ENCODE data around the gene ZNF710. TPM values are rescaled to one million over a fixed set of nuclear protein-coding genes. Genes with fewer than 3 reads are reported as not detected.
A peak's percentile ranks its signal among the peaks of the same experiment; 100 is the strongest.

The ZNF710 gene
- total and polyA plus RNA-seq, 2 donors (not counting 3 experiments of a cell fraction or from before 2014, with no cell fraction given), result 8.9 to 32.4 TPM

- Histone ChIP-seq H3K9ac (replicated peaks; ENCODE audit: extremely low read depth, insufficient read depth, low read length) (peak overlapping the region; percentile 30), H4K20me1 (replicated peaks; ENCODE audit: control insufficient read depth, extremely low read depth, insufficient read depth, low read length) (no peaks in the 10 kb centered on the region), H3K9me3 (replicated peaks; ENCODE audit: control insufficient read depth, insufficient read depth, low read length) (no peaks in the 10 kb centered on the region), H3K79me2 (ENCODE audit: control insufficient read depth, insufficient read depth, low read length) (peaks cover 20% of the 10 kb centered on the region), H3K27me3 (ENCODE audit: control insufficient read depth in 2 of 2, insufficient read depth in 2 of 2, low read length in 2 of 2) (no peaks in the 10 kb centered on the region), H3K4me2 (ENCODE audit: insufficient read depth, low read length) (peak overlapping the region; percentile 97), H2AFZ (ENCODE audit: low read depth, low read length) (peak overlapping the region; percentile 34), H3K4me1 (ENCODE audit: control insufficient read depth, extremely low read depth, insufficient read depth, low read length) (peaks cover 47% of the 10 kb centered on the region), H3K36me3 (ENCODE audit: control insufficient read depth in 2 of 2, extremely low read depth in 1 of 2, insufficient read depth in 2 of 2, low read length in 2 of 2) (no peaks in the 10 kb centered on the region), H3K27ac (ENCODE audit: insufficient read depth, low read depth, low read length) (peak overlapping the region; percentile 66), H3K4me3 (replicated peaks in 1 of 3; ENCODE audit: insufficient read depth in 1 of 3, low read depth in 1 of 3, low read length in 3 of 3) (peak overlapping the region in 1 of 3 experiments; percentile 5), H3K9me1 (replicated peaks; ENCODE audit: control insufficient read depth, extremely low read depth, insufficient read depth, low read length) (no peaks in the 10 kb centered on the region)
- dilution Hi-C loops (cut with MboI; ENCODE audit: extremely low pct_ligation_motif_present, low sequenced_read_pairs) (no loop called here), intact Hi-C loops (cut with micrococcal nuclease) (loop anchor here (1.0 to 5.0 kb wide), 3 partner anchors 72 to 107 kb away; partner anchors contain the start of genes AP3S2 and ARPIN)
- POLR2A ChIA-PET, result interaction anchor here (0.6 kb wide), 1 partner anchor 199 kb away, joined by 5 read pairs; no protein-coding TSS in a partner anchor
- BruUV-seq (replicated peaks), result no TSS peak
- CTCF ChIA-PET, result interaction anchor here (1.1 to 2.4 kb wide), 5 partner anchors 11 to 223 kb away, joined by 3 to 13 read pairs (median 6); partner anchors contain the start of gene MESP2
- peak; percentile 85 for FAIRE-seq
- no peak for DNase-seq (ENCODE audit: low read depth, low spot score)
- TF ChIP-seq MYC (IDR thresholded peaks at IDR 0.05; ENCODE audit: low read depth, low read length) (no peak), POLR2AphosphoS5 (IDR thresholded peaks at IDR 0.05; ENCODE audit: insufficient read depth, low read depth, low read length) (no peak), CTCF (IDR thresholded peaks at IDR 0.05; ENCODE audit: extremely low read depth in 1 of 2, insufficient read depth in 1 of 2, low read depth in 1 of 2, low read length in 2 of 2) (no peak)
Observed at GRCh38 chr15:89999676-90000185, 1.4 kb upstream of the ZNF710 start.
